ENCODE data around the gene DIAPH3. TPM values are rescaled to one million over a fixed set of nuclear protein-coding genes. Genes with fewer than 3 reads are reported as not detected.
A peak's percentile ranks its signal among the peaks of the same experiment; 100 is the strongest.

Gene DIAPH3
- total RNA-seq, 1 donor, result 30.7 TPM

GRCh38 chr13:60169239-60170031 lies 5.7 kb upstream of the DIAPH3 start:
- TF ChIP-seq, protein P1, sequence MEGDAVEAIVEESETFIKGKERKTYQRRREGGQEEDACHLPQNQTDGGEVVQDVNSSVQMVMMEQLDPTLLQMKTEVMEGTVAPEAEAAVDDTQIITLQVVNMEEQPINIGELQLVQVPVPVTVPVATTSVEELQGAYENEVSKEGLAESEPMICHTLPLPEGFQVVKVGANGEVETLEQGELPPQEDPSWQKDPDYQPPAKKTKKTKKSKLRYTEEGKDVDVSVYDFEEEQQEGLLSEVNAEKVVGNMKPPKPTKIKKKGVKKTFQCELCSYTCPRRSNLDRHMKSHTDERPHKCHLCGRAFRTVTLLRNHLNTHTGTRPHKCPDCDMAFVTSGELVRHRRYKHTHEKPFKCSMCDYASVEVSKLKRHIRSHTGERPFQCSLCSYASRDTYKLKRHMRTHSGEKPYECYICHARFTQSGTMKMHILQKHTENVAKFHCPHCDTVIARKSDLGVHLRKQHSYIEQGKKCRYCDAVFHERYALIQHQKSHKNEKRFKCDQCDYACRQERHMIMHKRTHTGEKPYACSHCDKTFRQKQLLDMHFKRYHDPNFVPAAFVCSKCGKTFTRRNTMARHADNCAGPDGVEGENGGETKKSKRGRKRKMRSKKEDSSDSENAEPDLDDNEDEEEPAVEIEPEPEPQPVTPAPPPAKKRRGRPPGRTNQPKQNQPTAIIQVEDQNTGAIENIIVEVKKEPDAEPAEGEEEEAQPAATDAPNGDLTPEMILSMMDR (IDR thresholded peaks at IDR 0.05; ENCODE audit: insufficient read depth, low read depth, low read length), result no peak
- no peak overlapping the region for H3K4me3 ChIP-seq (ENCODE audit: low read depth, low read length)
- no peak for DNase-seq (ENCODE audit: low read depth)

DNA sequence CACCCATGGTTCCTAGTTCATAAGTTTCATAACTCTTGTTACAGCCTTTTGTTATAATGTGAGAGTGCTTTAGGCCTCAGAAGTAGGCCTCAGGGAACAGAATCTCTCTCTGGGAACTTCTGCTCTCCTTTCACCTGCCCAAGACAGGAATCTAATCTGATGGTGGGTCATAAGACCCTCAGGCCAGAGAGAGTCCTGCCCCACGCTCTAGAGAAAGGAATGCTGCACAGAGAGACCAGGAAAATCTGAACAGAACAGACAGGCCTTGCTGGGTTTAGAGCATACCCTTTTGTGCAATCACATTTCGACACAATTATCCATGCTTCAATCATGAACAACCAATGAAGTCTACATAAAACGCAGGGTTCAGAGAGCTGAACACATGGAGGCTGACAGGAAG lies 3.4 kb upstream of the DIAPH3 start:
- DNase-seq (ENCODE audit: low read depth), result no peak
- H3K4me3 ChIP-seq (ENCODE audit: low read depth, low read length), result no peak overlapping the region
- TF ChIP-seq, protein P1 (IDR thresholded peaks at IDR 0.05; ENCODE audit: insufficient read depth, low read depth, low read length), result no peak

DNA sequence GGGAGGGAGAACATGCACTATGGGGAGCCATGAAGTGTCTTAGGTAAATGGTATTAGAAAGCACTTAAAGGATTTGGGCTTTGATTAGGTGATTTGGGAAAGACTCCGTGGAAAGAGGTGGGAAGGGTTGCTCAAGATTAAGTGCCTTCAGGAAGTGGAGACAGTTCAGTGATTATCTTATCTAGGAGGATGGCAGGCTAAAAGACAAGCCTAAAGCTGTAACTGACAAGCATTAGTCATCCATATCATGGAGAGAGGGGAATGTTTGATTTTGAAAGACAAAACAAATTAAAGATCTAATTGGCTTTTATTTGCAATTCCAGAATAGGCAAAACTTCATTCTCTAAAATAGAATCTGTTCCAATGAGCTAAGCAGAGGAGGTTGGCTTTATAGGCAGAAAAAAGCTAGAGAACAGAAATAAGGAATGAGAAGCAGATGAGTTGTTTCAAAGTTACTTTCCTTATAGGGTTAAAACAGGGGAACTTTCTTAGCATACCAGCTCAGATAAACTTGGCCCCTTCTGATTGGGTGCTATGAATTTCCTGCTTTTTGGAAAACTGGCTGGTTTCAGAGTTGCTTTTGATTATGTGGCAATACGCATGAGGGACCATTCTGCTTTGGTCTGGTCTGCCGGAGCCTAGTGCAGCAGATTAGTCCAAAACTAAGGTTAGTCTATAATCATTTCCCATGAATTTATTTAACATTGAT lies 1.8 kb upstream of the DIAPH3 start:
- DNase-seq (ENCODE audit: low read depth), result peak; percentile 72
- H3K4me3 ChIP-seq (ENCODE audit: low read depth, low read length), result peak overlapping the region; percentile 86
- TF ChIP-seq, protein P1 (IDR thresholded peaks at IDR 0.05; ENCODE audit: insufficient read depth, low read depth, low read length), result no peak

- peak; percentile 19 for DNase-seq (ENCODE audit: low read depth)
- H3K4me3 ChIP-seq (ENCODE audit: low read depth, low read length), result peak overlapping the region; percentile 86
- TF ChIP-seq, protein P1 (IDR thresholded peaks at IDR 0.05; ENCODE audit: insufficient read depth, low read depth, low read length), result no peak
Observed at GRCh38 chr13:60164234-60164889, 634 bp upstream of the DIAPH3 start.

DNA sequence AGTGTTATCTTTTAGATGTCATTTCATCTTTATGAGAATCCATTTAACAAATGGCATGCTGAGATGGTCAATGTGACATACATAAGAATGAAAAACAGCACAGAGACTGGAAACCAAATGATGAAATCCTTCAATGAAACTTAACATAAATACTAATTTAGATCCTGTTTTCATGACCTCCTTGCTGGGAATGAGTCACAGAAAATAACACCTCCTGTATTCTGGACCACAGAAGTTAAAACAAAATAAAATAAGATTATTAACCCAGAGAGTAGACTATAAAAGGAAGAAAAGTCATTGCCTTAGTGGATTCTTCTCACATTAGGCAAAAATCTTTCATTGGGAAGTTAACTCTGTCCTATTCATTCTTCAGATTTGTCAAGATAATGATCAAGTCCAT lies 1.6 kb downstream of the DIAPH3 start:
- peak; percentile 67 for DNase-seq (ENCODE audit: low read depth)
- TF ChIP-seq, protein P1 (IDR thresholded peaks at IDR 0.05; ENCODE audit: insufficient read depth, low read depth, low read length), result no peak

DNA sequence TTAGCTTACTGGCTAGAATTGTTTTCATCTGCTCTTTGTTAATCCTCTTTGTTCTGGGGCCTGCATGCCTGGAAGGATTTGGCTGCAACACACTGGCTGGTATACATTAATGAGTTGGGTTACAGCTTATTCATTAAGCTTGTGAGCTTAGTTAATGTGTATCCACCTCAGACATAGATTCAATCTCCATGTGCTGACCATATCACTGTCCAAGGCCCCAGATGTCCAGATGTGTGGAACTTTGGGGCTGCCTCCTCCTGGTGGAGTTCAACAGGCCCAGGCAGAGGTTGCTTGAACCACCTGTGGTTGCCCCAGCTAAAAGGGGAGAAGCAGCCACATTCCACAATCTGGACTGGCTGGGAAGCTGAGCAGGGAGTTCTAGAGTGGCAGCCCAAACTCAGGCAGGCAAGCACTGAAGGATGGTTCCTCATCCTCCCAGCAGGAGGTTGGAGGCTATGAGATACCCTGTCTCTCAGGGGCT lies 5.4 kb downstream of the DIAPH3 start:
- DNase-seq (ENCODE audit: low read depth), result no peak
- TF ChIP-seq, protein P1 (IDR thresholded peaks at IDR 0.05; ENCODE audit: insufficient read depth, low read depth, low read length), result no peak

More for the DNA sequence above, 1.6 kb downstream of the DIAPH3 start:
- H3K4me3 ChIP-seq (ENCODE audit: low read depth, low read length), result peak overlapping the region; percentile 86

More for the DNA sequence above, 5.4 kb downstream of the DIAPH3 start:
- H3K4me3 ChIP-seq (ENCODE audit: low read depth, low read length), result no peak overlapping the region
